A673 (cell line): Measurements from ENCODE around the gene COL9A2. TPM values are rescaled to one million over a fixed set of nuclear protein-coding genes. Genes with fewer than 3 reads are reported as not detected.

Source experiments
- BruUV-seq: library from RNA; stranded (reverse); fragments of 400-500 nt; replicated peaks from 2 replicates; lab custom pipeline; 2021; lab: Mats Ljungman, UMichigan
- CTCF ChIA-PET: fragments of 300-600 bp; sonication (Branson Sonifier 250); formaldehyde crosslinking; loops from one replicate; lab custom pipeline; 2022; ENCODE audit warnings: antibody characterized with exemption; lab: Charles Lee
- POLR2A ChIA-PET: fragments of 300-600 bp; sonication (Branson Sonifier 250); formaldehyde crosslinking; loops from one replicate; lab custom pipeline; 2022; ENCODE audit warnings: antibody characterized with exemption; ENCODE audit not compliant: low non-redundant PET; lab: Charles Lee
- DNase-seq: peaks from one replicate; pipeline ENCODE4 v3.0.0-alpha.2; 2015; ENCODE audit warnings: low spot score
- H3K27ac ChIP-seq: fragments of 200-600 bp; sonication (generic); 2 replicates; pipeline ENCODE4 v1.5.1; 2016; ENCODE audit warnings: mixed run types, low read depth, mild to moderate bottlenecking, mixed read lengths, antibody characterized with exemption, low read length; ENCODE audit not compliant: poor library complexity, severe bottlenecking
- H3K27me3 ChIP-seq: fragments of 200-600 bp; sonication (generic); replicated peaks from 2 replicates; pipeline ENCODE4 v1.6.1; 2017; ENCODE audit warnings: mixed run types, low read depth, mild to moderate bottlenecking, mixed read lengths, antibody characterized with exemption, low read length; ENCODE audit not compliant: insufficient read depth, poor library complexity
- H3K36me3 ChIP-seq: fragments of 200-600 bp; sonication (generic); 2 replicates; pipeline ENCODE4 v1.6.1; 2016; ENCODE audit warnings: mixed run types, mild to moderate bottlenecking, mixed read lengths, antibody characterized with exemption, low read length; ENCODE audit not compliant: insufficient read depth, poor library complexity, severe bottlenecking
- H3K4me1 ChIP-seq: fragments of 200-600 bp; sonication (generic); 2 replicates; pipeline ENCODE4 v1.6.1; 2017; ENCODE audit warnings: mixed run types, mild to moderate bottlenecking, mixed read lengths, antibody characterized with exemption, low read length; ENCODE audit not compliant: insufficient read depth, poor library complexity, severe bottlenecking
- H3K4me3 ChIP-seq: fragments of 200-600 bp; sonication (generic); 2 replicates; pipeline ENCODE4 v1.5.1; 2016; ENCODE audit warnings: low read depth, mixed run types, mild to moderate bottlenecking, mixed read lengths, low read length; ENCODE audit not compliant: poor library complexity, severe bottlenecking
- H3K9me3 ChIP-seq: fragments of 200-600 bp; sonication (generic); 2 replicates; pipeline ENCODE4 v1.6.1; 2016; ENCODE audit warnings: mixed run types, low read depth, mild to moderate bottlenecking, mixed read lengths, antibody characterized with exemption, low read length; ENCODE audit not compliant: poor library complexity, severe bottlenecking
- EZH2 ChIP-seq: fragments of 200-600 bp; sonication (generic); IDR thresholded peaks from 2 replicates; pipeline ENCODE4 v1.6.1; 2017; ENCODE audit warnings: borderline replicate concordance, low read depth, mild to moderate bottlenecking, mixed read lengths, antibody characterized with exemption, low read length; ENCODE audit not compliant: poor library complexity, severe bottlenecking
- intact Hi-C: fragments of 100-400 bp; cut with micrococcal nuclease; formaldehyde crosslinking; loops from one replicate; pipeline ENCODE4 v1.10.0; 2022; ENCODE audit not compliant: unreplicated experiment
- total RNA-seq: library from RNA; stranded (reverse); gene quantifications from 2 replicates; pipeline ENCODE4 v1.2.3, GENCODE V29; 2021
- TF ChIP-seq, protein P1 (sequence below): fragments of 300-800, 200-600 bp; sonication (generic); conservative IDR thresholded peaks from 2 replicates; pipeline ENCODE4 v1.5.1; 2017; ENCODE audit warnings: low read depth, mild to moderate bottlenecking, antibody characterized with exemption, low read length, moderate library complexity, mixed read lengths

The COL9A2 gene
- total RNA-seq, 1 experiment from 2014 or later, result 5.2 TPM

DNA sequence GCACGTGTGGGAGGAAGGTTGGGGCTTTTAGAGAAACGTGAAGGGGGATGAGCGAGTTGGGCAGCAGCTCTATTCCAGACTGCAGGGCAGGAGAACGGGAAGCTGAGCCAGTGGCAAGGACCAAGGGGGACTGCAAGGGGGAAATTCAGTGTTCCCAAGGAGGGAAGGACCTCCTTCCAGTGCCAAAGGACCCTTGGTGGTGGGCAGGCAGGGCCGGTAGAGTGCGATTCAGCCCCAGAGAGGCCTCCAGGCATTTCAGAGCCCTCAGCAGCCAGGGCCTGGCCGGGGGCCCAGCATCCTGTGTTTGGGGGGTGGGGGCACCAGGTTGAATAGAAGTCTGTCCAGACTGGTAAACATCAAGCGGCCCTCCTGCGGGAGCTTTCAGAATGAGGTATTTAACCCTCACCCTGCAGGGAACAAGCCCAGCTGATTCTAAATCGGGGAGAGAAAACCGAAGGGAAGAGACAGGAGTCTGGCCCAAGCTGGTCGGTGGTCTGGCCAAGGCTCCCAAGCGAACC, 2.3 kb downstream of the COL9A2 start:
- Histone ChIP-seq H3K36me3 (no peaks in the 10 kb centered on the region), H3K9me3 (no peaks in the 10 kb centered on the region), H3K4me3 (peak overlapping the region; percentile 56), H3K4me1 (peaks cover 13% of the 10 kb centered on the region), H3K27me3 (no peaks in the 10 kb centered on the region), H3K27ac (peak overlapping the region; percentile 43)
- no TSS peak for BruUV-seq
- no peak for DNase-seq
- TF ChIP-seq EZH2, result no peak
- TF ChIP-seq, protein P1, sequence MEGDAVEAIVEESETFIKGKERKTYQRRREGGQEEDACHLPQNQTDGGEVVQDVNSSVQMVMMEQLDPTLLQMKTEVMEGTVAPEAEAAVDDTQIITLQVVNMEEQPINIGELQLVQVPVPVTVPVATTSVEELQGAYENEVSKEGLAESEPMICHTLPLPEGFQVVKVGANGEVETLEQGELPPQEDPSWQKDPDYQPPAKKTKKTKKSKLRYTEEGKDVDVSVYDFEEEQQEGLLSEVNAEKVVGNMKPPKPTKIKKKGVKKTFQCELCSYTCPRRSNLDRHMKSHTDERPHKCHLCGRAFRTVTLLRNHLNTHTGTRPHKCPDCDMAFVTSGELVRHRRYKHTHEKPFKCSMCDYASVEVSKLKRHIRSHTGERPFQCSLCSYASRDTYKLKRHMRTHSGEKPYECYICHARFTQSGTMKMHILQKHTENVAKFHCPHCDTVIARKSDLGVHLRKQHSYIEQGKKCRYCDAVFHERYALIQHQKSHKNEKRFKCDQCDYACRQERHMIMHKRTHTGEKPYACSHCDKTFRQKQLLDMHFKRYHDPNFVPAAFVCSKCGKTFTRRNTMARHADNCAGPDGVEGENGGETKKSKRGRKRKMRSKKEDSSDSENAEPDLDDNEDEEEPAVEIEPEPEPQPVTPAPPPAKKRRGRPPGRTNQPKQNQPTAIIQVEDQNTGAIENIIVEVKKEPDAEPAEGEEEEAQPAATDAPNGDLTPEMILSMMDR, result no peak
- CTCF ChIA-PET, result interaction anchor here (0.7 to 1.9 kb wide), 11 partner anchors 17 to 201 kb away, joined by 3 to 12 read pairs (median 4); no protein-coding TSS in a partner anchor
- intact Hi-C loops, result loop anchor here (5.0 kb wide), 1 partner anchor 88 kb away; no protein-coding TSS in a partner anchor
- POLR2A ChIA-PET, result no interaction called here

DNA sequence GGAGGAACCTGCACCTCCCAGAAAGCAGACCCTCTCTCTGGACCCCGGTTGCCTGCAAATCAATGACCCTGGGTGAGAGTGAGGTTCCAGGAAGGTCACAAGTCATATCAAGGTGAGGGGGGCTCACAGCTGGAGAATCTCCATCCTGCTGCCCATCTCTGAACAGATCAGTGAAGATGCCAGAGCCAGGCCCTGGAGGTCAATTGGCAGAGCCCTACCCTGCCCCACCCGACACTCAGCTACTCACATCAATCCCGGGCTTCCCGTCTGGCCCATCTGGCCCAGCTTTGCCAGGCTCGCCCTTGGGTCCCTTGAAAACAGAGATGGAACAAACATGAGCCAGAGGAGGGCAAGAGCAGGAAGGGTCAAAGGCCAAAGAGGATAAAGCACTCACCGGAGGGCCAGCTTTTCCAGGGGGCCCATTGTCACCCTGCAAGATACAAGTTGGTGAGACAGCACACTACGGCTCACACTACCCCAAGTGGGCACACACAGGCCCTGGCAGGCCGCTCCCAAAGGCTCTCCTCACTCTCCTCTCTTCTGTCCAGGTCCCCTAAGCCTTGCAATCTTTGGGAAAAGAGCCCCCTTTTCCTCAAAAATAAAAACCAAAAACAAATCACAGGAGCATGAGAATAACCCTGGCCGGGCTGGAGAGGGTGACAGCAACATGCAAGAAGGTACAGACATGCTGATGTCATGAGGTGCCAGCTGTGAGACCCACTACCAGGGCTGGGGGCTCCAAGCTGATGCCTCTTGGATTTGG, 2.9 kb downstream of the COL9A2 start:
- CTCF ChIA-PET, result interaction anchor here (0.7 to 1.9 kb wide), 5 partner anchors 24 to 170 kb away, joined by 3 to 12 read pairs (median 4); no protein-coding TSS in a partner anchor
- intact Hi-C loops, result no loop called here
- Histone ChIP-seq H3K36me3 (no peaks in the 10 kb centered on the region), H3K27me3 (no peaks in the 10 kb centered on the region), H3K27ac (peak overlapping the region; percentile 43), H3K4me3 (no peak overlapping the region), H3K4me1 (peaks cover 19% of the 10 kb centered on the region), H3K9me3 (no peaks in the 10 kb centered on the region)
- POLR2A ChIA-PET, result no interaction called here
- no peak for DNase-seq
- BruUV-seq, result no TSS peak
- TF ChIP-seq EZH2, result no peak
- TF ChIP-seq, protein P1, result no peak

DNA sequence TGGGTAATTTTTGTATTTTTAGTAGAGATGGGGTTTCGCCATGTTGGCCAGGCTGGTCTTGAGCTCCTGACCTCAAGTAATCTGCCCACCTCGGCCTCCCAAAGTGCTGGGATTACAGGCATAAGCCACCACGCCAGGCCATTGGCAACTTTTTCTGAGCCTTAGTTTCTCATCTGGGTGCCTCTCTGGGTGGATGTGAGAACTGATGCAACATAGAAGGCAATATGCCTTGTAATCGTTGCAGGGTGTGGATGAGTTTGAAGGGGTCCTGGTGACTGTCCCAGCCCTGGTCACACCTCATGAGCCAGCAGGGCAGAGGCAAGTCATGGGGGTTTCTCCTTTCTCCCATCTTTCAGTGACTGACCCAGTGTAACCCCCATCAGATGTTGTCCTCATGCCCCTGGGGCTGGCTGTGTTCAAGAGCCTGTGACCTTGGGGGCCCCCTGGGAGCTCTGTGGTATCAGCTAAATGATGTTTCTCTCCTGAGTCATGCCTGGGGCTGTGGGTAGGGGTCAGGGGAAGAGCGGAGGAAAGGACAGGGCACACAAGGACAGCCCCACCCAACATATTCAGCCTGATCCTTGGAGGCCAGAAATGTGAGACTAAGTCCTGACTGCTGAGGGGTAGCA, 3.6 kb downstream of the COL9A2 start:
- Histone ChIP-seq H3K9me3 (no peaks in the 10 kb centered on the region), H3K27ac (no peak overlapping the region), H3K27me3 (no peaks in the 10 kb centered on the region), H3K4me3 (no peak overlapping the region), H3K4me1 (peaks cover 19% of the 10 kb centered on the region), H3K36me3 (no peaks in the 10 kb centered on the region)
- TF ChIP-seq, protein P1, result no peak
- TF ChIP-seq EZH2, result no peak
- no peak for DNase-seq
- intact Hi-C loops, result no loop called here
- ChIA-PET POLR2A (no interaction called here), CTCF (no interaction called here)
- BruUV-seq, result TSS peak; percentile 16
